ENCODE measurements around the gene CTRL. TPM values are rescaled to one million over a fixed set of nuclear protein-coding genes. Genes with fewer than 3 reads are reported as not detected.

The CTRL gene
- total RNA-seq, 1 donor from 2014 or later = 0.59 TPM

DNA sequence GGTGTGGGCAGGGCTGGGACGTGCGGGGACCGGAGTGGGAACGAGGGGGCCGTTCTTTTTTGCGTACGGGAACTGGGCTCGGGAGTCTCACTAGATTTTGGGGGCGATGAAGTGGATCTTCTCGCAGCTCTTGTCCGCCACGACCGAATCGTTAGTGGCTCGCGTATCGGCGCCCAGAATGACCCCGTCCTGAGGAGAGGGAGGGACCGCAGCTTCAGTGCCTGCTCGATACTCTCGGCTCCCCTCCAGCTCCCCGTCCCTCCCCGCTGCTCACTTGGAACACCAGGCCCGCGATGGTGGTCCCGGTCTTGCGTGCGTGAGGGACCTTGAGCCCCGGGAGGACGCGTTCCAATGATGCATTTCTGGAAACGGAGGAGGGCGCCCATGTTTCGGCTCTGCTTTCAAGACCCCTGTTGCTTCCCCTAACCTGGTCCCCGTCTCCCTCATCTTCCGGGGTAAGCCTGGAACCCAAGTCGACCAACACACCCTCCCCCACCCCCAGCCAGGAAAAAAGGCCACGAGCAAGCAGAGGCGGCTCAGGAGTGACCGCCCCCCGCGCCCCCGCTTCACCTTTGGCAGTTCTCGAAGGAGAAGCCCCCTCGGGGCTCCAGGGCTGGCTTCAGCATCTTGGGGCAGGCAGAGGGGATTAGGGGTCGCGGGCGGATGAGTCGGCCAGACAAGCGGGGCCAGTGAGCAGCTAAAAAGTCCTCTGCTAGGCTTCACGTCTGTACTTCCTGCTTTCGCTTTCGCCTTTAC lies 4.6 kb upstream of the CTRL start, which contains the start of gene PSMB10:
TSS of gene PSMB10 (minus strand) at position 727 of the 756 bp plus-strand sequence. CDS start at position 626, 101 bp downstream.
- DNase-seq = peak; percentile 77
- no peak for TF ChIP-seq CTCF (IDR thresholded peaks at IDR 0.05)
- Histone ChIP-seq H3K27ac (peak within 1 kb of the TSS; percentile 97), H3K4me3 (peak within 1 kb of the TSS; percentile 97), H3K4me1 (peaks cover 25% of the 10 kb centered on the region), H3K36me3 (peaks cover 49% of the 10 kb centered on the region), H3K27me3 (ENCODE audit: low read depth) (no peaks in the 10 kb centered on the region), H3K9me3 (no peaks in the 10 kb centered on the region)
- intact Hi-C loops (cut with DNase I) = no loop called here
- peak; percentile 15 to 74 for ATAC-seq

- H3K27ac ChIP-seq = peak overlapping the region; percentile 97
- DNase-seq (peak; percentile 98), ATAC-seq (peak; percentile 96)
- intact Hi-C loops (cut with DNase I) = no loop called here
- H3K9me3 ChIP-seq = no peaks in the 10 kb centered on the region
- TF ChIP-seq CTCF (IDR thresholded peaks at IDR 0.05) = no peak
- peaks cover 50% of the 10 kb centered on the region for H3K36me3 ChIP-seq
- peak overlapping the region; percentile 97 for H3K4me3 ChIP-seq
- H3K4me1 ChIP-seq = peaks cover 25% of the 10 kb centered on the region
- H3K27me3 ChIP-seq (ENCODE audit: low read depth) = no peaks in the 10 kb centered on the region
Observed at GRCh38 chr16:67935402-67936123, 3.9 kb upstream of the CTRL start.

GRCh38 chr16:67935101-67935401 lies 3.4 kb upstream of the CTRL start:
- peaks cover 25% of the 10 kb centered on the region for H3K4me1 ChIP-seq
- TF ChIP-seq CTCF (IDR thresholded peaks at IDR 0.05) = no peak
- H3K27me3 ChIP-seq (ENCODE audit: low read depth) = no peaks in the 10 kb centered on the region
- peak in 1 of 2 donors; percentile 0 for ATAC-seq
- H3K4me3 ChIP-seq = peak overlapping the region; percentile 97
- intact Hi-C loops (cut with DNase I) = no loop called here
- peaks cover 48% of the 10 kb centered on the region for H3K36me3 ChIP-seq
- no peak for DNase-seq
- H3K27ac ChIP-seq = peak overlapping the region; percentile 97
- no peaks in the 10 kb centered on the region for H3K9me3 ChIP-seq

- Histone ChIP-seq H3K27me3 (ENCODE audit: low read depth) (no peaks in the 10 kb centered on the region), H3K9me3 (no peaks in the 10 kb centered on the region), H3K36me3 (peaks cover 47% of the 10 kb centered on the region), H3K4me1 (peaks cover 25% of the 10 kb centered on the region), H3K27ac (peak overlapping the region; percentile 97), H3K4me3 (peak overlapping the region; percentile 97)
- intact Hi-C loops (cut with DNase I) = no loop called here
- ATAC-seq (no peak), DNase-seq (no peak)
- TF ChIP-seq CTCF (IDR thresholded peaks at IDR 0.05) = no peak
Observed at GRCh38 chr16:67934306-67935100, 2.8 kb upstream of the CTRL start.

GRCh38 chr16:67933805-67934204 lies 2.1 kb upstream of the CTRL start:
- H3K36me3 ChIP-seq = peaks cover 50% of the 10 kb centered on the region
- H3K4me1 ChIP-seq = peaks cover 25% of the 10 kb centered on the region
- ATAC-seq (no peak), DNase-seq (no peak)
- H3K27me3 ChIP-seq (ENCODE audit: low read depth) = no peaks in the 10 kb centered on the region
- no peak overlapping the region for H3K4me3 ChIP-seq
- no peaks in the 10 kb centered on the region for H3K9me3 ChIP-seq
- intact Hi-C loops (cut with DNase I) = no loop called here
- no peak overlapping the region for H3K27ac ChIP-seq
- no peak for TF ChIP-seq CTCF (IDR thresholded peaks at IDR 0.05)
